Stimulated activated CD8-positive, alpha-beta memory T cell treated with anti-CD3 and anti-CD28 coated beads, Interleukin-2, amount 100 ng/mL, for 1 hour (primary cell): Measurements from ENCODE around the gene BABAM2.
"Not testable (repeated sequence)": the region's sequence is repeated elsewhere in the genome, so short reads cannot be mapped to it uniquely, and the experiment has no call there.

Source experiments
- DNase-seq, 2 donors: peaks; one replicate each; pipeline ENCODE4 v3.0.0-alpha.2; 2020; ENCODE audit warnings: low read depth in 2 of 2

BABAM2 gene

DNA sequence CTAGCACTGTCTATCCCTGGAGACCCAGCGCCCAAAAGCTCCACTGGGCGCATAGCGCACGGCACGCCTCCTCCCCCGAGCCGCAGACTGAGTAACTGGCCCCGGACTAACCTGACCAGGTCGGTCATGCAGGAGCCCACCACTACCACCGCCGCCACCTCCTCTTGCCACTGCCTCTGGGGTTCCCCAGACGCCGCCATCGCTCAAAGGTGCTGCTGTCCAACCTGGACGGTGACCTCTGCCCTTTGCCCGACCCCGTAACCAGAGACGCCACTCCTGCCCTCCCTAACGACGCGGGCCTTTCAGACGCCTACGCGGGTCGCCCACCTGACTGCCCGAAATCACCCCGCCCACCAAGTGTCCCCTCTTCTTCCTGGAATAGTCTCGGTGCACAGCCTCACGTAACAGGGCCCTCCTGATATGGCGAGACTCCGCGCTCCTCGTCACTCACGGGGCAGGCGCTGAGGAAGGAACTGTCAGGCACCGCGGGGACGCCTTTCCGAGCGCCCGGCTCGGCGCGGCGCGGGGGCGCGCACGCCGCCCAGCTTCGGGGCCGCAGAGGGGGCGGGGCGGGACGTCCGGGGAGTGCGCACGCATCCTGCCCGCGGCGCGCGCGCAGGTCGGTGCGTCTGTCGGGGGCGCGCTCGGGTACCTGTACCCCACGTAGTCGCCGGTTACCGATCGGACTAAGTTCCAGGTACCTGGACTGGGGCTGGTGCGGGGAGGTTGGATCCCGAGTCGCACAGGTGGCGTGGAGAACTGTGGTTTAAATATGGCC lies at the start of gene BABAM2, which contains the start of gene RBKS:
TSS of gene BABAM2 (plus strand) at position 584 of the 778 bp plus-strand sequence. CDS start 3,828 bp downstream, outside the sequence.
TSS of gene RBKS (minus strand) at position 242 of the 778 bp plus-strand sequence. CDS start at position 200, 42 bp downstream.
- DNase-seq = peak; percentile 85 to 90

DNA sequence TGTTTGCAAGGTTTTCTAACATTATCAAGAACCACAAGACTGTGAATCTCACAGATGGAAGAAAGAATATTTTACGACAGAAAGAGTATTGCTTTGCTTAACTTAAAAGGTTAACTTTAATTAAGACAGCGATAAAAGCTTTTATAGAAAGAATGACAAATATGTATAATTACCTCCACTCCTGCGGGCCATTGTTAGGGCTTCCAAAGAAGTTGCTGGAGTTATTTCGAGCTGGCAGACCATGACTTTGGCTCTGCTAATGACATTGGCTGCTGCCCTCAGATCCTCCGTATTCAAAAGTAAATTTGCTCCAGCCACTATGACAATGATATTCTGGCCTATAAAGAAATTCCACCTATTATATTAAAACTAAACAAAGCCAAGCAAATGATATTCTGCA lies 47.6 kb upstream of the BABAM2 start:
- DNase-seq = no peak

DNA sequence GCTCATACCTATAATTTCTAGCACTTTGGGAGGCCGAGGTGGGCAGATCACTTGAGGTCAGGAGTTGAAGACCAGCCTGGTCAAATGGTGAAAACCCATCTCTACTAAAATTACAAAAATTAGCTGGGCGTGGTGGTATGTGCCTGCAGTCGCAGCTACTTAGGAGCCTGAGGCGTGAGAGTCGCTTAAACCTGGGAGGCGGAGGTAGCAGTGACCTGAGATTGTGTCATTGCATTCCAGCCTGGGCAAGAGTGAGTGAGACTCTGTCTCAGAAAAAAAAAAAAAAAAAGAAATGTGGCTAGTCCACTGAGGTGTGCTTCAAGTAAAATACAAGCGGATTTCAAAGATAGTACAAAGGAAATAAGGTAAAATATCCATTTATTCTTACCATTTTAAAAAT lies 46.5 kb upstream of the BABAM2 start:
- no peak for DNase-seq

DNA sequence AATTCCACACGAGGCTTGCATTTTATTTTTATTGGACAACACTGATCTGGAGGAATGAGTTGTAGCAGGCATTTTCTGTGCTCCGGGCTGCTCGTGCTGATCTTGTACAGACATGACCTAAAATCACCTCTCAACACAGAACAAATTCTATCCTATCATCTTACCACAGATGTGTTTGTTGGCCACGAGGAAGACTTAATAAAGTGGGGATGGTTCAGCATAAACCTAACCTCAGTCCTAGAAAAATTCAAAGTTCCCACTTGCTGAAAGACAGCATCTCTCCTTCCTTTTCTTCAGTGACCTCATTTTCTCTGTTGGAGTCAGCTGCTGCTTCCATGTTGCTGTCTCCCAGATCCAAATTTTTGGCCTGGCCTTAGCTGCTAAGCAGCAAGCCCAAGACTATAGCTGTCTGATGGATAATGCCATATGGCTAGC lies 45.7 kb upstream of the BABAM2 start:
- no peak for DNase-seq

DNA sequence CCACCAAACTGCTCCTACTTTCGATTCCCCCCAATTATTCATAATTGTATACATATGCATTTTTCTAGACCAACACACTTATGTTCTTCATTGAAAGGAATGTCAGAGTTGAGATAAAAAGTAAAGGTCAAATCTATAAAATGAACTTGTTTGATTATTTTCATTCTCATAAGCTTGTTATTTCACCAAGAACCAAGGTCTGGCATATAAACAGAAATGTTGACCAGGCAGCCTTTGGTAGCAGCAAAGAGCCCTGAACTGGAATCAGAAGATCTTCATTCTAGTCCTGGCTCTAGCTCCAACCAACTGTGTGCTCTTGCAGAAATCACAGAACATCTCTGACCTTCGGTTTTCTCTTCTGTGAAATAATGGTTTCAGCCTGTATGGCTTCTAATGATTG lies 43.2 kb upstream of the BABAM2 start:
- DNase-seq = no peak

DNA sequence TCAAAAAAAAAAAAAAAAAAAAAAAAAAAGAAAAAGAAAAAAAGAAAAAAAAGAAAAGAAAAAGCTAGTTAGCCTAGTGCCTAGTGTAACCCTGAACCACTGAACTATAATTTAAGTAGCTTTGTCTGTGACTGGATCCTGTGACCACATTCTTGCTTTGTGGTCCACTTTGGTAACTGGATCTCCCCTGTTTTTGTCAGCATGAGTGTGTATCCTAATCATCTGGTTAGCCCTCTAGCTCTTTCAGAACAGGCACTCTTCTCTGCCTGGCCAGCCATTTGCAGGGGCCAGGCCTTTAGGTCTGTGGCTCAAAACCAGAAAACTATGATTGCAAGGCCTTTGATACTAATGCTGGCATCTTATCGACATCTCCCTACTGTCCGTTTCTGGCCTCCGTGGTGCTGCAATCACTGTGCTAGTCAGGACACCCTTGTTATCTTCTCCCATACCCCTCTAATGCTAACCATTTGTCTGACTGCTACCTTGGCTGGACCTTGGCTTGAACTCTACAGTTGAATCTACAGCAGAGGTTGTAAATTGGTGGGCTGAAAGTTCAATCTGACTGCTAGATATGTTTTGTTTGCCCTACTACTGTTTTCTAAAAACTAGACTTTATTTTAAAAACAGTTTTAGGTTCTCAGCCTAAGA lies 40.8 kb upstream of the BABAM2 start:
- no peak for DNase-seq

DNA sequence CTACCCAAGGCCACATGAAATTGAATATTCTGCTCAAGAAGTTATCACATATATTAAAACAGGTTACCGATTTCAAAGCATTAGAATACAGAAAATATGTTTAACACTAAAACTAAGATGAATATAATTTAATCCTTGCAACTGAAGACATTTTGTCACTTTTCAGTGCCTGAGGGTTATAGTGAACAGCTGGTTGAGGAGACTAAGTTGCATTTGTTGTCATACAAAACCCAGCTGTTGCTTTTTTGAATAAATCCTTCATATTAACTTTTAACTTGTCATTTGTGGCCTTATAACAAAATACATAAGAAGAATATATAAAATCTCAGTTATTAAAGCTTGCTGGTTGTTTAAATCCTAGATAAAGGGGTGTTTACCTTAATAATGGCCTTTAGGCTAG lies 37.8 kb upstream of the BABAM2 start:
- DNase-seq = no peak

DNA sequence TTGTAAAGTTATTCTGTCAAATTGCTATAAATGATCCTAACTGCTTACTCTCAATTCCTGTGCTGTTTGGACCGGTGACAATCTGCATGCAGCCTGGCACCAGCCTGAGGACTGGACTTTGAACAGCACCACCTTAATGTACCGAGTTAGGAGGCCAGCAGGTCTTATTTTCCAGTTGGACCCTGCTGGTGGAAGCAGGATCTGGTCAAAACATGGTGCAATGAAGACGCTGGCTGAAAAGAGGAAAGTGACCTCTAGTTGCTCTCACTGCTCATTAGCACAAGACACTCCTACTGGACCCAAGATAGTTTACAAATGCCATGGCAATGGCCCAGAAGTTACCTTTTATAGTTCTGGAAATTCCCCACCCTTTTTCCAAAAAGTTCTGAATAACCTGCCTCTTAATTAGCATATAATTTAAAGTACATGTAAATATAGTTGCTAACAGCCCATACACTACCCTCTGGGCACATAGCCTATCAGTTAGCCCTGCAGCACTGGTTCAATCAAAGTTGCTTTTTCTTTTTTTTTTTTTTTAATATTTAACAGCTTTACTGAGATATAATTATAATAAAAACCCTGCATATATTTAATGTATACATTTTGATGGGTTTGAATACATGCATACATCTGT lies 36.2 kb upstream of the BABAM2 start:
- no peak for DNase-seq

DNA sequence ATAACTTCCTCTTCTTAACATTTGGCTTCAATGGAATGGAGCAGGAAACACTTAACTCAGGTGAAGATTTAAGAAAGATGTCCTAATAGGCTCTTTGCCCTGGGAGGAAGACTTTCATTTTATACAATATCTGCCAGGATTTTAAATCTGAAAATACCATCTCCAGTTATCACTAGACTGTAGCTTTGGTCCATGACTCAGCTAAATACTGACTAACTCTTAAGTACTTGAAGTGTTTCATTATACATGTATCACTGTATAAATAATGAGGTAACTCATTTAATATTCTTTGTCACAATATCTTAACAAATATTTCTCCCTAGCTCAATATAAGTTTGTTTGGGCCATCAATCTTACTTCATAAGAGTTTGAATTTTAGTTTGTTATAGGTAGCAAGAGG lies 35.1 kb upstream of the BABAM2 start:
- no peak for DNase-seq

DNA sequence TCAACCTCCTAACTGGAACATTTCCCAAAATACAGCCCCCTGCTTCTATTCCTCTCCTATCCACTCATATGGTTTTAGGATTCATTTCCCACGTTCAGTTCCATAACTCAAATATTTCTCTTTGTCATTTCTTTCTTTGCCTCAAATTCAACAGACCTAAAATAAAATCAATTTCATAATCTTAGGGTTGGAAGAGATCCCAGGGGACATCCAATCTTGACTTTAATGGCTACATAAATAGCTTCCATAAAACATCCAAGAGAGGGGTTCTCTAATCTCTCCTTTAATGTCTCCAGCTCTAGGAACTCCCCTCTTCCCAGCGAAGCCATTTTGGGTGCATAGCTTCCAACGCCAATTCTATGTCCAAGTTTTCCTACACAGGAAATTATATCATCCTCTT lies 34.1 kb upstream of the BABAM2 start:
- DNase-seq = no peak

DNA sequence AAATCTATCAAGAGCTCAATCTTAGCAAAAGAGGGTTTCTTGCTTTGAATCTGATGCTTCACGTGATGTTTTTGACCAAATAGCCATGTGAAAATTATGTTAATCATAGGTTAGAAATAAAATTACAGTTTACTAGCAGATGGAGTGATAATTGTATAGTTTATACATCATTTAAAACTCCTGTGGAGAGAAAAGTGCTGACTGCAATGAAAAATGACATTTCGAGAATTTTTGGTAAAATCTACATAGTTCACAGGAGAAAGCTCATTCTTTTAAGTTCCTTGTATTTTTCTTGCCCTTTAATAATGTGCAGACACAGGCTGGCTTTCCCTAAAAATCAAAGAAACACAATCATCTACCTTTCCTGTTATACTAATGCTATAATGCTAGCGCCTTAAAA lies 33.6 kb upstream of the BABAM2 start:
- DNase-seq = no peak

DNA sequence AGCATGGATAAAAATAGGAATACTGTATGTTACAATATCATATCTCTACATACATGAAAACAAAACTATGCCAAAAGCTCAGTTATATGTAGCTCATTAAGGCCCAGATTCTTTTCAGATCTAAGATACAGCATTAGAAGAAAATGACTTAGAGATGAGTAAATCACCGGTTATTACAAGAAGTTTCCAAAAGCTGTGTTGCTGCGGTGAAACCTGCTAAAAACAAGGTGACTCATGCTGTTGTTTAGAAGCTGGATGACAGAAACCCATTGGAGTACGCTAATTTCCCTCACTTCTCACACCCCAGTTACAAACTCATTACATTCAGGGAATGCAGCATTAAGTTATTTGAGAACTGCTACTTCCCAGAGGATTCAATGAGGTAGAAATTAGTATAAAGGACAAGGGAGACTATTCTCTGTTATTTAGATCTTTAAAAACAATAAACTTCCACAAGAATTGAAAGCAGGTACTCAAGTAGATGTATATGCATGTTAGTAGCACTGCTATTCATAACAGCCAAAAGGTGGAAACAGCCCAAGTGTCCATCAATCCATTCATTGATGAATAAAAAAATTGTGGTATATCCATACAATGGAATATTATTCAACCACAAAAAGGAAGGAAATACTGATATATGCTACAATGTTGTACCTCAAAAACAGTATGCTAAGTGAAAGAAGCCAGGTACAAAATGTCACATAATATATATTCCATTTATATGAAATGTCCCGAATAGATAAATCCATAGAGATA lies 32.9 kb upstream of the BABAM2 start:
- no peak for DNase-seq

DNA sequence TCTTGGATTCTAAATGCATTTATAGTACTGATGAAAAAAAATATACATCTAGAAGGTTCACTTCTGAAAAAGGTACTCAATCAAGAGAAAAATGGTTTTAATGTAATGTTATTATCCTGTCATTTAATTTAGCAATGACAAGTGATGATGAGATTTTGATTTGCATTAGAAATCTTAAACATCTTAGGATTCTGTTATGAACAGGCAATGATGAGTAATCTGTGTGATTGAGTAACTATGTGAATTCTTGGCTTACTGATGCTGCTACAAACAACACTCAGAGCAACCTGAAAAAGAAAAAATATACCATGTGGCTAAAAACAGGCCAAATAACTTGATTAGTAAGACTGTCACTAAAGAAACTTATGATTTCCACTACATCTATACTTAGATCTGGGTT lies 30.4 kb upstream of the BABAM2 start:
- DNase-seq = no peak

DNA sequence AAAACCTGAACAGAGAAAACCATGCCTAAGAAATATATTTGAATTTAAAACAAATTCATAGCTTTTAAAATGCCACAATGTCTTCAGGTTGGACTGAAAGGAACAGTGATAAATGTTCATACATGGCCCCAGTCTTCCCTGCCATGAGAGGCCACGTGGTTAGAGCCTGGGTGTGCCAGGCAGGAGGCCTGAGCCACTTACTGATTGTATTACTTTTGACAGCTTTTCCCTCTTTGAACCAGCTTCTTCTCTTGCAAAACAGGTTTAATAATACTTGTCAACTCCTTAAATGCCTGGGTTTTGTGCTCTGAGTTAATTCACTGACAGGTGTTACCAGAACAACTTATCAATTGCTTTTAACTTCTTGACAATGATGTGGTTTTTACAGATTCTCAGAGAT lies 27.4 kb upstream of the BABAM2 start:
- DNase-seq = no peak

DNA sequence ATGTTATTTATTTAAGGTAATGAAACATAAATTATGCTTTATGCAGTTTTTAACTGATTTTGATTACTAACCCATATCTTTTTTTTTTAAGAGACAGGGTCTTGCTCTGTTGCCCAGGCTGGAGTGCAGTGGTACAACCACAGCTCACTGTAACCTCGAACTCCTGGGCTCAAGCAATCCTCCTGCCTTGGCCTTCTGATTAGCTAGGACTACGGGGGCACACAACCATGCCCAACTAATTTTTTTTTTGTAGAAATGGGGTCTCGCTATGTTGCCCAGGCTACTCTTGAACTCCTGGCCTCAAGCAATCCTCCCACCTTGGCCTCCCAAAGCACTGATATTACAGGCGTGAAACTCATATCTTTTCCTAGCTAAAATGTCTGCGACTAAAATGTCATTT lies 26.6 kb upstream of the BABAM2 start:
- DNase-seq = not testable (repeated sequence)

DNA sequence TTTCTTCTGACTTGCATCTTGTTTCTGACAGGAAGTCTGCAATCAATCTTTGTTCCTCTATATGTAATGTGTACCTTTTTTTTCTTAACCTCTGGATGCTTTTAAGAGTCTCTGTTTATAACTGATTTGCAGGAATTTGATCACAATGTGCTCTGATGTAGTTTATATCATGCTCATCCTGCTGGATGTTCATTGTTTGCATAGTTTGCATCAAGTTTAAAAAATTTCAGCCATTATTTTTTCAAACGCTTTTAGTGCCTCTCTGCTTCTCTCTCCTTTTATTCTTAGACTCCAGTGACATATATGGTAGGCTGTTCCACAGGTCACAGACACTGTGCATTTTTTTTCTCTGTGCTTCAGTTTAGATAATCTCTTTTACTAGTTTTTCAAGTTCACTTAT lies 24.3 kb upstream of the BABAM2 start:
- DNase-seq = no peak

DNA sequence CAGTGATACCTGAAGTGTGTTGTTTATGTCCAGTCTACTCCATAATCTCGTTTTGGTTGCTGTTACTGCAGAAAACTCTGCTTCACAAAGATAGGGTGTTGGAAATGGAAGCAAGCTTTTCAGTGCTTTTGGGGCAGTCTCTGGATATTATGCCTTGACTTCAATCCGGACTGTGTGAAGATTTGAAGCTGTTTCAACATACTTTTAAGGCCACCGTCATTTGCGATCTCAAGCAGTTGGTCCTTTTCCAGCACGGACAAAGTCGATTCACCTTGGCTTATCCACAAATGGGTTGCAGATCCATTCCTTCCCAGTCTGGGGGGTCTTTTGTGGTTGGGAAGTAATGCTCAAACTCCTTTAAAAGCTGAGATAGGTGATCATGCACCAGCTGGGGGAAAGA lies 20.8 kb upstream of the BABAM2 start:
- no peak for DNase-seq

DNA sequence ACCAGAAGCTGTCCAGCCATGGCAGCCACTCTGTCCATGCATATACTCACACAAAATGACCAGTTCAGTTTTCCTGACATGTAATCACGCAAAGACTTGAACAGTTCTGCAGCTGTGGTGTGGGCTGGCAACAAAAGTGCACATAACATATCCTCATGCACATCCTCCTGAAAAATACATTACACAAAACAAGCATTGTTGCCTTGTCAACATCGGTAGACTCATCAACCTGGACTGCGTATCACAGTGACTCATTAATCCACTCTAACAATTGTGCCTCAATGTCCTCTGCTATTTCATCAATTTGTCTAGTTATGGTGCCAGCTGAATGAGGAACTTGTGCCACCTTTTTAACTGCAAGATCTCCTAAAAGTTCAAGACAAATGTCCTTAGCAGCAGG lies 19.8 kb upstream of the BABAM2 start:
- no peak for DNase-seq

DNA sequence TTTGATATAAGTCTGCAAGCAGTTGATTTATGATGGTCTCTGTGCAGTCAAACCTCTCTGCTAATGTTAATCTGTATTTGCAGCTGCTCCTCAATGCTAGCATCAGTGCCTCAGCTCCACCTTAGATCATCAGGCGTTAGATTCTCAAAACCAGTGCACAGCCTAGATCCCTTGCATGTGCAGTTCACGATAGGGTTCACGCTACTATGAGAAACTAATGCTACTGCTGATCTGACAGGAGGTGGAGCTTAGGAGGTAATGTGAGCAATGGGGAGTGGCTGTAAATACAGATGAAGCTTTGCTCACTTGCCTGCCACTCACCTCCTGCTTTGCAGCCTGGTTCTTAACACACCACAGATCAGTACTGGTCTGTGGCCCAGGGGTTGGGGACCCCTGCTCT lies 18.7 kb upstream of the BABAM2 start:
- no peak for DNase-seq

DNA sequence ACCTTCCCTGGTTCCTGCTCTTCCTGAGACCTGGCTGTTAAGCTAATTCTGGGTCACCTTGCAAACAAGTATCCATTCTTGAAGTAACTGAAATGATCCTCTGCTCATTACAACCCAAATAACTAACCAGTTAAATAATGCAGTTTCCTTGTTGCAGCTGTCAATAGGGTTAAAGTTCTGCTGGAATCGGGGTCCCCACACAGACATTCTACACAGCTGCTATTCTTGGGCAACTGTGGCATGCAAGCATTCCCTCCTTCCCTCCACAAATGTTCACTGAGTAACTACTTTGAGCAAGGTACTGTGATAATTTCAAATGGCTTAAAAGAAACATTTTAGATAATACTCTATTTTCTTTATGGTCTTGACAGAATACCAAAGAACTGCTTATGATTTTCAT lies 17.4 kb upstream of the BABAM2 start:
- DNase-seq = no peak

DNA sequence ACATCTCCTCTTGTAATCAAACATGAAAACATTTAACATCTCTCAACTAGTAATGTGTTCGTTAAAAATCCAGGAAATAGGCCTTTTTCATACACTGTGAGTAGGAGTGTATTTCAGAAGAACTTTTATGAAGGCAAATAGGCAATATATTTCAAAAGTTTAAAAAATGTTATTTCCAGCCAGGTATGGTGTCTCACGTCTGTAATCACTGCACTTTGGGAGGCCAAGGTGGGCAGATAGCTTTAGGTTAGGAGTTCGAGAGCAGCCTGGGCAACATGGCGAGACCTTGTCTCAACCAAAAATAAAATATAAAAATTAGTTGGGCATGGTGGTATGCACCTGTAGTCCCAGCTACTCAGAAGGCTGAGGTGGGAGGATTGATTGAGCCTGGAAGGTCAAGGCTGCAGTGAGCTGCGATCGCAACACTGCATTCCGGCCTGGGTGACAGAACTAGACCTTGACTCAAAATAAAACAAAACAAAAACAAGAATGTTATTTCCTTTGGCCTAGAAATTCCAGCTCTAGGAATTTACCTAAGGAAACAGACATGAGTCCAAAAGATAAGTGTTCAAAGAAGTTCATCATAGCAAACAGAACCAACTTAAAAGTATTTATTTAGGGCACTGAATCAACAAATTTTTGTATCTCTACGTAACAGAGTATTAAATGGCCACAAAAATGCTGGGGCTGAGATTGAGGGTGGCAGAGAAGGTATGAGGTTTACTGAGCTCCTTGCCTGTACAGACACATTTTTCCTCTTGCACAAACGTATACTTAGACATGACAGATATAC lies 15.2 kb upstream of the BABAM2 start:
- no peak for DNase-seq
